HG03097 (cell line): ENCODE data around the gene ZNF429.
"Not testable (repeated sequence)": the region's sequence is repeated elsewhere in the genome, so short reads cannot be mapped to it uniquely, and the experiment has no call there.

Experiments
- ATAC-seq: cut with Tn5 transposase; IDR thresholded peaks from one replicate; pipeline ENCODE4 v1.9.1; 2021; ENCODE audit not compliant: unreplicated experiment, low FRiP score

Gene ZNF429

GRCh38 chr19:21587549-21587948, 82.1 kb downstream of the ZNF429 start:
- no peak for ATAC-seq

GRCh38 chr19:21588065-21588601, 82.7 kb downstream of the ZNF429 start:
- no peak for ATAC-seq

GRCh38 chr19:21590867-21591266, 85.5 kb downstream of the ZNF429 start:
- no peak for ATAC-seq

GRCh38 chr19:21593008-21593481, 87.6 kb downstream of the ZNF429 start:
- no peak for ATAC-seq

GRCh38 chr19:21593502-21593901, 88.1 kb downstream of the ZNF429 start:
- no peak for ATAC-seq

GRCh38 chr19:21593934-21594820, 88.8 kb downstream of the ZNF429 start:
- ATAC-seq = no peak

GRCh38 chr19:21595185-21595584, 89.8 kb downstream of the ZNF429 start:
- ATAC-seq = no peak

GRCh38 chr19:21602082-21602658, 96.8 kb downstream of the ZNF429 start:
- no peak for ATAC-seq

GRCh38 chr19:21602659-21603430, 97.4 kb downstream of the ZNF429 start:
- not testable (repeated sequence) for ATAC-seq

- ATAC-seq = no peak
Measured at GRCh38 chr19:21603431-21604231, 98.2 kb downstream of the ZNF429 start.

GRCh38 chr19:21604351-21604926, 99.0 kb downstream of the ZNF429 start:
- ATAC-seq = no peak
